Lower lobe of right lung (tissue), 2 donors: ENCODE results near the gene S100A12. TPM values are rescaled to one million over a fixed set of nuclear protein-coding genes. Genes with fewer than 3 reads are reported as not detected.

Experiments used
- ATAC-seq, 2 donors: fragments of 200-7000 bp; cut with Tn5 transposase; one replicate each; pipeline ENCODE4 v1.9.1; 2020 to 2022; ENCODE audit warnings: mild to moderate bottlenecking in 2 of 2, moderate library complexity in 2 of 2
- DNase-seq: peaks from one replicate; pipeline ENCODE4 v3.0.0-alpha.2; 2020
- H3K27ac ChIP-seq: fragments of 200-600 bp; one replicate; pipeline ENCODE4 v1.8.0; 2022
- H3K27me3 ChIP-seq: fragments of 200-600 bp; one replicate; pipeline ENCODE4 v1.8.0; 2022; ENCODE audit warnings: low read depth
- H3K36me3 ChIP-seq: fragments of 200-600 bp; one replicate; pipeline ENCODE4 v1.8.0; 2022; ENCODE audit warnings: mild to moderate bottlenecking
- H3K4me1 ChIP-seq: fragments of 200-600 bp; one replicate; pipeline ENCODE4 v1.8.0; 2022
- H3K4me3 ChIP-seq: fragments of 200-600 bp; one replicate; pipeline ENCODE4 v1.8.0; 2022; ENCODE audit warnings: mild to moderate bottlenecking
- H3K9me3 ChIP-seq: fragments of 200-600 bp; one replicate; pipeline ENCODE4 v1.8.0; 2022
- CTCF ChIP-seq: fragments of 200-600 bp; IDR thresholded peaks from one replicate; pipeline ENCODE4 v1.8.0; 2022; ENCODE audit warnings: antibody characterized with exemption, mild to moderate bottlenecking
- intact Hi-C: fragments of 100-400 bp; cut with DNase I; formaldehyde crosslinking; loops from one replicate; pipeline ENCODE4 v1.11.0; 2022
- total RNA-seq: library from RNA; stranded (reverse); fragmentation: NEBNext Ultra II Directional; extraction: Animal tissue kit (Norgen Biotek cat#: 25700); gene quantifications from one replicate; pipeline ENCODE4 v1.2.1, GENCODE V29; 2021
- donor health status: DM: no; HTN: yes; CAD: no; lungs with severe emphysema.

The S100A12 gene
- total RNA-seq, 1 donor from 2014 or later = 54.9 TPM

GRCh38 chr1:153403421-153404085, 28.1 kb upstream of the S100A12 start:
- ATAC-seq (no peak), DNase-seq (no peak)
- intact Hi-C loops = no loop called here
- H3K9me3 ChIP-seq = no peaks in the 10 kb centered on the region
- no peak overlapping the region for H3K4me3 ChIP-seq
- H3K4me1 ChIP-seq = no peaks in the 10 kb centered on the region
- no peaks in the 10 kb centered on the region for H3K36me3 ChIP-seq
- H3K27ac ChIP-seq = no peak overlapping the region
- H3K27me3 ChIP-seq = peaks cover 8% of the 10 kb centered on the region
- TF ChIP-seq CTCF = no peak

GRCh38 chr1:153402226-153402625, 26.8 kb upstream of the S100A12 start:
- Histone ChIP-seq H3K36me3 (no peaks in the 10 kb centered on the region), H3K27ac (no peak overlapping the region), H3K9me3 (no peaks in the 10 kb centered on the region), H3K27me3 (peaks cover 5% of the 10 kb centered on the region), H3K4me3 (no peak overlapping the region), H3K4me1 (no peaks in the 10 kb centered on the region)
- TF ChIP-seq CTCF = no peak
- intact Hi-C loops = no loop called here
- no peak for ATAC-seq
- no peak for DNase-seq

- intact Hi-C loops = no loop called here
- Histone ChIP-seq H3K4me3 (no peak overlapping the region), H3K4me1 (no peaks in the 10 kb centered on the region), H3K36me3 (no peaks in the 10 kb centered on the region), H3K9me3 (no peaks in the 10 kb centered on the region), H3K27ac (no peak overlapping the region), H3K27me3 (no peaks in the 10 kb centered on the region)
- no peak for ATAC-seq
- no peak for TF ChIP-seq CTCF
- DNase-seq = no peak
These were observed 26.0 kb upstream of the S100A12 start for GRCh38 chr1:153401461-153401860.

- intact Hi-C loops = no loop called here
- ATAC-seq = no peak
- Histone ChIP-seq H3K27me3 (peaks cover 8% of the 10 kb centered on the region), H3K4me1 (no peaks in the 10 kb centered on the region), H3K9me3 (no peaks in the 10 kb centered on the region), H3K4me3 (no peak overlapping the region), H3K27ac (no peak overlapping the region), H3K36me3 (no peaks in the 10 kb centered on the region)
- TF ChIP-seq CTCF = no peak
- DNase-seq = no peak
These were observed 24.8 kb upstream of the S100A12 start for GRCh38 chr1:153400244-153400643.

- intact Hi-C loops = no loop called here
- Histone ChIP-seq H3K27me3 (peaks cover 8% of the 10 kb centered on the region), H3K4me3 (no peak overlapping the region), H3K9me3 (no peaks in the 10 kb centered on the region), H3K36me3 (no peaks in the 10 kb centered on the region), H3K4me1 (no peaks in the 10 kb centered on the region), H3K27ac (no peak overlapping the region)
- TF ChIP-seq CTCF = no peak
- no peak for ATAC-seq
- DNase-seq = no peak
These were observed 24.1 kb upstream of the S100A12 start for GRCh38 chr1:153399401-153400055.
